ENCODE results near the gene DSCAML1.
A peak's percentile ranks its signal among the peaks of the same experiment; 100 is the strongest.
"Not testable (repeated sequence)": the region's sequence is repeated elsewhere in the genome, so short reads cannot be mapped to it uniquely, and the experiment has no call there.

Gene DSCAML1

DNA sequence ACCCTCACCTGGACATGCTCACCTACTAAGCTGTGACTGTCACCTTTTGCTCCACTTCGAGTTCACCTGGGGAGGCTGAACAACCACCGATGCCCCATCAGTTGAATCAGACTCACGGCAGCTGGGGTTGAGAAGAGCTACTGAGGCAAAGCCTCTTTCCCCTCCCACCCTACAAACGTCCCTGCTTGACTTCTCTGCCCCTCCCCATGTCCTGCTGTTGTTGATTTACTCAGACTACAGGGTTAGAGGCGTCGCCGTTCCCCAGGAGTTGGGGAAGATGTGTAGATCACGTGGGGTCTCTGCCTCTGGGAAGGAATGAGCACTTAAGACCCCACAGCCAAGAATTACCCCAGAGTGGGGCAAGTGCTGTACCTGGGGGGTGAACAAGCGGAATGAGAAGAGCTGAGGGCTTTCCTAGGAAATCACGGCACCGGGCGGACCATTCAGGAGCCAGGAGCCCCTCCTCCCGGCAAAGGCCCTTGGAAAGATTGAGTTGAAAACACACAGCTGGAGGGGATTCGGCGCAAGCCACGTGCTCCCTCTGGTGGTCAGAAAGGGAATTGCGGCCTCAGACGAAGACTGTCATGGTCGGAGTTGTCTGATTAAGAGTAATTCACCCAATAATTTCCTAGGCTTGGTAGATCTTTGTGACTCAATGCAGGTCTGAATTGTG is 20.5 kb upstream of the DSCAML1 start:
- H3K27ac ChIP-seq, result peak overlapping the region in 9 of 11 experiments; percentile 13 to 84 (median 68); a peak in 15 of 22 replicates
- peak overlapping the region; percentile 83 to 94 (median 92) for H3K4me2 ChIP-seq

DNA sequence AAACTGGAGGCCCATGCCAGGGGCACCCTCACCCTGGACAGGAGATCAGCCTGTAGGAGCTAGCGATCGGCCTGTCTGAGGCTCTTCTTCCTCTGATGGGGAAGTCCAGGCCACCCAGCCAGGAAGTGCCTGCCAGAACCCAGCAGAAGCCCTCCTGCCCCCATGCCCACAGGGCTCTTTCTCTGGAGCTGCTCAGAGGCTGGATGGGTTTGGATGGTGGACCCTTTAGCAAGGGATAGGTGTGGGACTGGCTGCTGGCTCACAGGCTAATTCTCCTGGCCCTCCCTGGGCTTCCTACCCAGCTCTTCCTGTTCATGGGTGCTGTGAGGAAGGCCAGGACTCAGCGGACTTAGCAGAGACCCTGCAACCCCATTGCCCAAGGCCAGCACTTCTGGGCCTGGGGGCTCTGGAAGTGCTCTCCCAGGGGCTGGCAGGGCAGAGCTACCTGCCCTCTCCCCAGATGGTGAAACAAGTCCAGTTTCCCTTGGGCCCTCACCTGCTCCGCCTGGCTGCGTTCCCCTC is 19.9 kb upstream of the DSCAML1 start:
- H3K27me3 ChIP-seq, result no peaks in the 10 kb centered on the region
- H3K4me1 ChIP-seq, result peaks cover 61 to 77% (median 73%) of the 10 kb centered on the region in 10 experiments
- peak overlapping the region in 10 of 11 experiments; percentile 13 to 84 (median 68); a peak in 17 of 22 replicates for H3K27ac ChIP-seq
- peak overlapping the region; percentile 83 to 94 (median 92) for H3K4me2 ChIP-seq
- peaks cover 0 to 15% (median 0%) of the 10 kb centered on the region in 11 experiments; a peak in 4 of 22 replicates for H4K20me1 ChIP-seq
- H3K9me3 ChIP-seq (replicated peaks in 1 of 11), result no peaks in the 10 kb centered on the region
- H3K9ac ChIP-seq, result peak overlapping the region in 10 of 11 experiments; percentile 57 to 74 (median 64); a peak in 18 of 22 replicates
- TF ChIP-seq Cebpa-rat (IDR thresholded peaks at IDR 0.05), result no peak
- H3K4me3 ChIP-seq, result no peak overlapping the region
- H3K36me3 ChIP-seq, result no peaks in the 10 kb centered on the region

More for the DNA sequence above, 20.5 kb upstream of the DSCAML1 start:
- H3K36me3 ChIP-seq, result no peaks in the 10 kb centered on the region
- H3K9me3 ChIP-seq (replicated peaks in 1 of 11), result no peaks in the 10 kb centered on the region
- peaks cover 67 to 83% (median 79%) of the 10 kb centered on the region in 10 experiments for H3K4me1 ChIP-seq
- no peak overlapping the region for H3K4me3 ChIP-seq
- H3K27me3 ChIP-seq, result no peaks in the 10 kb centered on the region
- peaks cover 0 to 15% (median 0%) of the 10 kb centered on the region in 11 experiments; a peak in 4 of 22 replicates for H4K20me1 ChIP-seq
- peak overlapping the region in 10 of 11 experiments; percentile 57 to 74 (median 64); a peak in 14 of 22 replicates for H3K9ac ChIP-seq
- no peak for TF ChIP-seq Cebpa-rat (IDR thresholded peaks at IDR 0.05)

DNA sequence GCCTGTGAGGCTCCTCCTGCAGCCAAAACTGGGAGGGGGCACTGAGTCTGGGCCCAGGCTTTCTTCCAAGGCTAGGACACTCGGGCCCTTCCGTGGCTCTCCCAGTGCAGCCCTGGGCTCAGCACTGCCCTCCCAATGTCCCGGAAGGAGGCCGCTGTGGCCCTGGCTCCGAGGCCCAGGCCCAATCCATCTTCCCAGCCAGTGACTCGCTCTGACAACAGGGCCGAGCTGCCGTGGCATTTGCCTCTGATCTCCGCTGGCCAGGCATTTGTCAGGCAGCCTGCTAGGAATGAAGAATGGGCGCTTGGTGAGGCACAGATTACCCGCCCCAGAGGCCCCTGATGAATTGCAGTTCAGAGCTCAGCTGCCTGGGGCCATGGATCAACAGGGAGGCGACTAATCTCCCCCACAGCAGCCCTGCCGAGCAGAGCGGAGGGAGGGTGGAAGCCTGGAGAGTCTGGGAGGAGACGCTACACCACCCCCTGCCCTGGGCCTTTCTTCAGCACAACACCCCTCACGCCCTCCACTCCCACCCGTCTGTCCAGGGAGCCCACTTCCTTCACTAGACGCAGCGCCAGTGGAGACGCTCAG is 19.2 kb upstream of the DSCAML1 start:
- peaks cover 61 to 70% (median 66%) of the 10 kb centered on the region in 10 experiments for H3K4me1 ChIP-seq
- no peaks in the 10 kb centered on the region for H3K36me3 ChIP-seq
- H4K20me1 ChIP-seq, result peaks cover 0 to 15% (median 0%) of the 10 kb centered on the region in 11 experiments; a peak in 4 of 22 replicates
- no peaks in the 10 kb centered on the region for H3K27me3 ChIP-seq
- peak overlapping the region in 10 of 11 experiments; percentile 56 to 84 (median 68); a peak in 17 of 22 replicates for H3K27ac ChIP-seq
- no peak for TF ChIP-seq Cebpa-rat (IDR thresholded peaks at IDR 0.05)
- peak overlapping the region; percentile 83 to 94 (median 92) for H3K4me2 ChIP-seq
- no peaks in the 10 kb centered on the region for H3K9me3 ChIP-seq (replicated peaks in 1 of 11)
- H3K9ac ChIP-seq, result peak overlapping the region; percentile 21 to 74 (median 63); a peak in 19 of 22 replicates
- 0 out of 20 replicates have a peak overlapping the region, but pooled peaks of 1 of the 10 experiments have one; percentile 36 for H3K4me3 ChIP-seq

DNA sequence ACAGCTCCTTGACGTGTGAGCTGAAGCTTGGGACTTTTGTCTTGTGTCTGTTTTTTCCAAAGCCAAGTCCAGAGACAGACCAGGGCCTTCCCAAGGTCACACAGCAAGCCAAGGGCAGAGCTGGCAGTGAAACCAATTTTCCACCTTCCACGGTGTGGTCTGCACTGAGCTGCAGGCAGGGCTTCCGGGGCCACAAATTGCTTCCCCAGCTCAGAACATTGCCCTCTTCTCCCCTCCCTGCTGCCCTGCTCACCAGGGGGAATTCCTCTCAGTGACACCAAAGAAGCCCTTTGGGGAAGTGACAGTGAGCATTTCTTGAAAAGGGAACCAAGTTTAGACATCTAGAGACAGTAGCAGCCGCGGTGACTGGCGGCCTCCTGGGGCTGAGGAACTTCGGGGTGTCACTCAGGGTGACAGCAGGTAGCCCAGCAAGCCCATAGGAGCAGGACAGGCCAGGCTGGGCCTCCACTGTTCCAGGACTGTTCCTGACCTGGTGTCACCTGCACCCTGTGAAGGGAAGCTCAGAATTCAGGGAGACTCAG is 18.3 kb upstream of the DSCAML1 start:
- Histone ChIP-seq H3K4me1 (peaks cover 61 to 65% (median 64%) of the 10 kb centered on the region in 10 experiments), H3K4me3 (peak overlapping the region in 6 of 10 experiments; percentile 7 to 51 (median 33); a peak in 8 of 20 replicates), H3K9me3 (replicated peaks in 1 of 11) (no peaks in the 10 kb centered on the region)

DNA sequence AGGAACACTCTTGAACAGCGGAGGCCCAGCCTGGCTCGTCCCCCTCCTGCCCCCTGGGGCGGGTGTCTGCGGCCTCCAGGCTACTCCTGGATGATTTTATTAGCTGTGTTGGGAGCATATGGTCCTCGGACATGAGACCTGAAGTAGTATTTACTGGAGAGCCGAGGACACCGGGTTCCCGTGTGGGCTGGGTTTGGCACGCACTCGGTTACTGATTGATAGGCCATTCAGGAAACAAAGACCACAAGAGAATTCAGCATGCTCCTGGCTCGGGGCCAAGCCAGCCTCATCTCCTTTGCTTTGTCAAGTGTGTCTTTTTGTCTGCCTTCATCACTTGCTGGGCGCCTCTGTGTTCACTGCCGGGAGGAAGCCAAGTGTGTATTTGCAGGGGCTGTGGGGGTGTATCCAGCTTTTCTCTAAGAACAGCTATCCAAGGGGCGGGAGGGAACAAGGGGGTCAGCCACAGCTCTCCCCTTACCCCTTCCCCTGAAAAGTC is 17.8 kb upstream of the DSCAML1 start:
- no peaks in the 10 kb centered on the region for H3K27me3 ChIP-seq
- H3K27ac ChIP-seq, result peak overlapping the region; percentile 56 to 84 (median 68); a peak in 21 of 22 replicates
- peak overlapping the region in 5 of 10 experiments; percentile 7 to 51 (median 35); a peak in 7 of 20 replicates for H3K4me3 ChIP-seq
- H4K20me1 ChIP-seq, result peaks cover 0 to 15% (median 0%) of the 10 kb centered on the region in 11 experiments; a peak in 4 of 22 replicates
- H3K4me1 ChIP-seq, result peaks cover 58 to 60% (median 59%) of the 10 kb centered on the region in 10 experiments
- no peaks in the 10 kb centered on the region for H3K9me3 ChIP-seq (replicated peaks in 1 of 11)
- no peak for TF ChIP-seq Cebpa-rat (IDR thresholded peaks at IDR 0.05)
- H3K4me2 ChIP-seq, result peak overlapping the region; percentile 83 to 94 (median 92)
- H3K36me3 ChIP-seq, result no peaks in the 10 kb centered on the region
- H3K9ac ChIP-seq, result peak overlapping the region; percentile 53 to 74 (median 63); a peak in 19 of 22 replicates

More for the DNA sequence above, 18.3 kb upstream of the DSCAML1 start:
- H3K27ac ChIP-seq, result peak overlapping the region; percentile 56 to 84 (median 68); a peak in 21 of 22 replicates
- H3K4me2 ChIP-seq, result peak overlapping the region; percentile 83 to 94 (median 92)
- H4K20me1 ChIP-seq, result peaks cover 0 to 15% (median 0%) of the 10 kb centered on the region in 11 experiments; a peak in 4 of 22 replicates
- no peaks in the 10 kb centered on the region for H3K27me3 ChIP-seq
- no peaks in the 10 kb centered on the region for H3K36me3 ChIP-seq
- TF ChIP-seq Cebpa-rat (IDR thresholded peaks at IDR 0.05), result no peak
- H3K9ac ChIP-seq, result peak overlapping the region; percentile 53 to 74 (median 63); a peak in 20 of 22 replicates

DNA sequence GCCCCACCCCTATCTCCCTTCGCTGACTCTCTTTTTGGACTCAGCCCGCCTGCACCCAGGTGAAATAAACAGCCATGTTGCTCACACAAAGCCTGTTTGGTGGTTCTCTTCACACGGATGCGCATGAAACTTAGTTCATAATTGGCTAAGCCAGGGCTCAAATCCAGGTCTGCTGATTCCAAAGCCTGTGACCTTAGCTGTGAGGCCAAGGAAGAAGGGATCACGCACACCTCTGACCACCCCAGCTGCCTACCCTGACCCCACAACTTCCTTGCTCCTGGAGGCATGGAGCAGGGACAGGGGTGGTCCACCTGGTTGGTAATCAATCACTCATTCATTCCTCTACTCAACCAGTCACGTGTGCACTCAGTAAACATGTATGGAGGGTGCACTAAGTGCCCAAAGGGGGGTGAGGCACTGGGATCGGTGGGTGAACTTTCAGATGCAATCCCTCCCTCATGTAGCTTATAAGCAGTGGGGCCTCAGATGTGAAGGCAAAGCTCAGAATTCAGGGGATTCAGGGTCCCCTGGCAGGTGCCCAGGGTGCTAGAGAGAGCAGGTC is 17.3 kb upstream of the DSCAML1 start:
- H3K4me2 ChIP-seq, result peak overlapping the region; percentile 83 to 94 (median 92)
- TF ChIP-seq Cebpa-rat (IDR thresholded peaks at IDR 0.05), result no peak
- H4K20me1 ChIP-seq, result peaks cover 0 to 15% (median 0%) of the 10 kb centered on the region in 11 experiments; a peak in 4 of 22 replicates
- H3K27me3 ChIP-seq, result no peaks in the 10 kb centered on the region
- no peaks in the 10 kb centered on the region for H3K36me3 ChIP-seq
- peak overlapping the region in 2 of 10 experiments; percentile 36 to 51; a peak in 2 of 20 replicates for H3K4me3 ChIP-seq
- peak overlapping the region in 9 of 11 experiments; percentile 62 to 84 (median 68); a peak in 15 of 22 replicates for H3K27ac ChIP-seq
- peaks cover 53 to 60% (median 58%) of the 10 kb centered on the region in 10 experiments for H3K4me1 ChIP-seq
- no peaks in the 10 kb centered on the region for H3K9me3 ChIP-seq (replicated peaks in 1 of 11)
- H3K9ac ChIP-seq, result peak overlapping the region; percentile 53 to 74 (median 63); a peak in 18 of 22 replicates

DNA sequence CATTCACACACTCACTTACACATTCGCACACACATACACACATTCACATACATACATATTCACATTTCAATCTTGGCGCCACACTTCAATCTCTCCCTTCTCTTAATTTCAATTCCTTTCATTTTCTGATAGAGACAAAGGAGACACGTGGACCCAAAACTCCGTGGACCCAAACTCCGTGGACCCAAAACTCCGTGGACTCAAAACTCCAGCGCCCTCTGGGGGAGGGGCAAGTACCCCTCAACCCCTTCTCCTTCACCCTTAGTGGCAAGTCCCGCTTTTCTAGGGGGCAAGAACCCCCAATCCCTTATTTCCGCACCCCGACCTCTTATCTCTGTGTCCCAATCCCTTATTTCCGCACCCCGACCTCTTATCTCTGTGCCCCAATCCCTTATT is 13.0 kb upstream of the DSCAML1 start:
- not testable (repeated sequence) for H3K9me3 ChIP-seq (replicated peaks in 1 of 11); H3K27ac ChIP-seq; H3K9ac ChIP-seq; H3K27me3 ChIP-seq; H3K36me3 ChIP-seq; H3K4me3 ChIP-seq; H4K20me1 ChIP-seq; H3K4me2 ChIP-seq
- peaks cover 15 to 45% (median 21%) of the 10 kb centered on the region in 10 experiments for H3K4me1 ChIP-seq
